Transverse colon (tissue), 4 donors: ENCODE data around the gene ADCY6. TPM values are rescaled to one million over a fixed set of nuclear protein-coding genes. Genes with fewer than 3 reads are reported as not detected.

Experiments used
- DNase-seq: peaks from one replicate; pipeline ENCODE4 v3.0.0-alpha.2; 2019
- H3K27ac ChIP-seq, 4 donors: fragments of 200-600 bp; sonication (generic); 2 replicates each; pipeline ENCODE4 v1.5.1; 2016 to 2018; ENCODE audit warnings: inconsistent platforms in 4 of 4
- H3K27me3 ChIP-seq: fragments of 200-600 bp; sonication (generic); 2 replicates; pipeline ENCODE4 v1.5.1; 2017; ENCODE audit warnings: inconsistent platforms
- H3K36me3 ChIP-seq, 4 donors: fragments of 200-600 bp; sonication (generic); 2 replicates each; pipeline ENCODE4 v1.5.1; 2017 to 2019; ENCODE audit warnings: inconsistent platforms in 4 of 4
- H3K4me1 ChIP-seq, 4 donors: fragments of 200-600 bp; sonication (generic); 2 replicates each; pipeline ENCODE4 v1.5.1; 2017 to 2020; ENCODE audit warnings: inconsistent platforms in 4 of 4
- H3K4me3 ChIP-seq, 4 donors: fragments of 200-600 bp; sonication (generic); 1 replicate in 1 of 4; 2 replicates in 3 of 4; pipeline versions ENCODE4 v1.5.1 to v1.6.1; 2017 to 2019; ENCODE audit warnings: inconsistent platforms in 4 of 4
- H3K9me3 ChIP-seq, 2 donors: fragments of 200-600 bp; sonication (generic); 2 replicates each; pipeline ENCODE4 v1.5.1; 2017 to 2019; ENCODE audit warnings: inconsistent platforms in 2 of 2
- EP300 ChIP-seq: sonication (generic); formaldehyde crosslinking; IDR thresholded peaks from one replicate; pipeline ENCODE4 v1.6.1; 2017; ENCODE audit warnings: antibody characterized with exemption, low read depth
- POLR2A ChIP-seq: fragments of 450-650 bp; IDR thresholded peaks from one replicate; pipeline ENCODE4 v1.6.1; 2016; ENCODE audit warnings: antibody characterized with exemption, mild to moderate bottlenecking, moderate library complexity
- POLR2AphosphoS5 ChIP-seq, 3 donors: sonication (generic); formaldehyde crosslinking; IDR thresholded peaks; one replicate each; pipeline ENCODE4 v1.6.1; 2016; ENCODE audit warnings: antibody characterized with exemption in 3 of 3
- WGBS, 2 donors: methylation state at CpG; one replicate each; pipeline ENCODE4 v1.1.5; 2018; ENCODE audit warnings: low coverage in 1 of 2; 5-methylcytosine and 5-hydroxymethylcytosine counted together
- in situ Hi-C, 4 donors: fragments of 200-750 bp; cut with MboI; loops; one replicate each; pipeline versions ENCODE4 v1.15.0 to v1.15.1; 2017; ENCODE audit warnings: low sequenced_read_pairs in 3 of 4, low pct_ligation_motif_present in 1 of 4, low pct_unique_long_range_greater_than_20kb in 1 of 4
- intact Hi-C: fragments of 100-400 bp; cut with DNase I; formaldehyde crosslinking; loops from one replicate; pipeline ENCODE4 v1.15.1; 2023; ENCODE audit warnings: low total_unique reads
- small RNA-seq, 4 donors: library from RNA; depleted of rRNA; stranded (forward); fragments of <200 nt; gene quantifications; one replicate each; pipeline ENCODE3, GENCODE V24; 2016
- total RNA-seq, 4 donors: library from RNA; depleted of rRNA; stranded (reverse); fragments of >200 nt; gene quantifications; one replicate each; pipeline ENCODE4 v1.1.0, GENCODE V29; 2016
- TF ChIP-seq, protein P1 (sequence below), 5 experiments: fragments of 200-600 bp in 3 of 5; fragments of 450-650 bp in 2 of 5; sonication (generic) in 3 of 5; IDR thresholded peaks; 1 replicate in 2 of 5; 2 replicates in 3 of 5; pipeline ENCODE4 v1.5.1; 2016 to 2017; ENCODE audit warnings: antibody characterized with exemption in 5 of 5, inconsistent platforms in 3 of 5, mild to moderate bottlenecking in 2 of 5, moderate library complexity in 1 of 5

ADCY6 gene
- total RNA-seq, 4 donors from 2014 or later: 112 to 170 (median 115) TPM

DNA sequence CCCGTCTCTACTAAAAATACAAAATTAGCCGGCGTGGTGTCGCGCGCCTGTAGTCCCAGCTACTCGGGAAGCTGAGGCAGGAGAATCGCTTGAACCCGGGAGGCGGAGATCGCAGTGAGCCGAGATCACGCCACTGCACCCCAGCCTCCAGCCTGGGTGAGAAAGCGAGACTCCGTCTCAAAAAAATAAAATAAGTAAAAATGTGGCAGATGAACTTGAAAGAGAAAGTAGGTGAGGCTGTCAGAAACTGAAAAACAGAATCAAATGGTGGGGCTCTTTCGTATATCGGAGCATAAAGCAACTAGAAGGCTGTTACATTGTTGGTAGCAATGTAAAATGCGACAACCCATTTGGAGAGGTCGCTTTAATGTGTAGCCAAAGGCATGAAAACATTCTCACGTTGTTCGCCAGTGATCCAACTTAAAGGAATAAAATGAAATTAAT lies 71.6 kb downstream of the ADCY6 start:
- H3K4me3 ChIP-seq: peak overlapping the region; percentile 16 to 86 (median 67)
- peaks cover 0 to 14% (median 5%) of the 10 kb centered on the region in 4 donors for H3K36me3 ChIP-seq
- H3K27ac ChIP-seq: peak overlapping the region; percentile 92 to 97 (median 96)
- in situ Hi-C loops (no loop called here), intact Hi-C loops (no loop called here)
- no peak for DNase-seq
- peaks cover 20 to 34% (median 22%) of the 10 kb centered on the region in 4 donors for H3K4me1 ChIP-seq
- TF ChIP-seq, protein P1, sequence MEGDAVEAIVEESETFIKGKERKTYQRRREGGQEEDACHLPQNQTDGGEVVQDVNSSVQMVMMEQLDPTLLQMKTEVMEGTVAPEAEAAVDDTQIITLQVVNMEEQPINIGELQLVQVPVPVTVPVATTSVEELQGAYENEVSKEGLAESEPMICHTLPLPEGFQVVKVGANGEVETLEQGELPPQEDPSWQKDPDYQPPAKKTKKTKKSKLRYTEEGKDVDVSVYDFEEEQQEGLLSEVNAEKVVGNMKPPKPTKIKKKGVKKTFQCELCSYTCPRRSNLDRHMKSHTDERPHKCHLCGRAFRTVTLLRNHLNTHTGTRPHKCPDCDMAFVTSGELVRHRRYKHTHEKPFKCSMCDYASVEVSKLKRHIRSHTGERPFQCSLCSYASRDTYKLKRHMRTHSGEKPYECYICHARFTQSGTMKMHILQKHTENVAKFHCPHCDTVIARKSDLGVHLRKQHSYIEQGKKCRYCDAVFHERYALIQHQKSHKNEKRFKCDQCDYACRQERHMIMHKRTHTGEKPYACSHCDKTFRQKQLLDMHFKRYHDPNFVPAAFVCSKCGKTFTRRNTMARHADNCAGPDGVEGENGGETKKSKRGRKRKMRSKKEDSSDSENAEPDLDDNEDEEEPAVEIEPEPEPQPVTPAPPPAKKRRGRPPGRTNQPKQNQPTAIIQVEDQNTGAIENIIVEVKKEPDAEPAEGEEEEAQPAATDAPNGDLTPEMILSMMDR (IDR thresholded peaks at IDR 0.05): no peak
- TF ChIP-seq EP300 (no peak), POLR2A (no peak)
- peaks cover 0 to 12% of the 10 kb centered on the region in 2 donors for H3K9me3 ChIP-seq
- H3K27me3 ChIP-seq: no peaks in the 10 kb centered on the region
- 14 to 62% methylated on average over 6 to 21 of the region's 21 CpGs for WGBS, 2 donors

DNA sequence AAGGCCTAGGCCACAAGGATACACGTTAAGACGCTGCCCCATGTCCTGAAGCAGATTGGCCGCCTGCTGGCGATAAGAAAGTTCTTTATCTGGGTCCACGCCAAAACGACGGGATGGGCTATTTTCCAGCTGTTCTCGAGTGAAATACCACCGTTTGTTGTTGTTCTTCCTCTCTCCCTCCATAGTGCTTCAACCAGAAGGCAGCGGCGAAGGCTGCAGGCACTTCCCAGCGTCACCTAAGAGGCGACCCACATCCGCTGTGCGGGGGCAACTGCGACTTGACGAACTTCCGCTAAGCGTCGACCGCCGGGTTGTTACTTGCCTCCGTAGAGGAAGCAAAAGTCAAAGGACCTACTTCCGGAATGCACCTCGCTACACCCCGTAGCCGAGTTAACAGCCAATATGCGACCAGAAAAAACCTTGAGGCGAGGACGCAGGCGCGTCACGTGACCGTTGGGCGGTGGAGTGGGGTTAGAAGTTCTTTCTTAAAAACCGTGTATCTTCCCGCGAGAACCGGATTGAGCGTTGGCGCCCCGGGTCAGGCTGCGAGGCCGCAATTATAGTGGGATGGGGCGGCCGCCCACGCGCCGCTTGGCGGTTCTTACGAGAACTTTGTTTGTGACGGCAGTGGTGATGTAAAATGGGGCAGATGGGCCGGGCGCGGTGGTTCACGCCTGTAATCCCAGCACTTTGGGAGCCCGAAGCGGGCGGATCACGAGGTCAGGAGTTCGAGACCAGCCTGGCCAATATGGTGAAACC lies 72.2 kb downstream of the ADCY6 start, which contains the start of gene CCNT1:
TSS of gene CCNT1 (minus strand) at position 215 of the 759 bp plus-strand sequence. CDS start at position 183, 32 bp downstream.
- peak within 1 kb of the TSS; percentile 92 to 97 (median 96) for H3K27ac ChIP-seq
- peak; percentile 92 for TF ChIP-seq POLR2A
- peak; percentile 91 to 96 (median 95) for TF ChIP-seq POLR2AphosphoS5 (IDR thresholded peaks at IDR 0.05)
- peak; percentile 51 for TF ChIP-seq EP300
- TF ChIP-seq, protein P1 (IDR thresholded peaks at IDR 0.05): peak in 4 of 5 experiments; percentile 6 to 80 (median 48)
- peak; percentile 99 for DNase-seq
- WGBS, 2 donors: 0% methylated on average over 61 of the region's 61 CpGs; no CpG with 5 or more reads in 1 of the 2 donors
- in situ Hi-C loops: no loop called here
- H3K27me3 ChIP-seq: no peaks in the 10 kb centered on the region
- peaks cover 0 to 12% of the 10 kb centered on the region in 2 donors for H3K9me3 ChIP-seq
- intact Hi-C loops: no loop called here
- peaks cover 20 to 34% (median 22%) of the 10 kb centered on the region in 4 donors for H3K4me1 ChIP-seq
- H3K4me3 ChIP-seq: peak within 1 kb of the TSS; percentile 60 to 86 (median 69)
- peaks cover 0 to 19% (median 5%) of the 10 kb centered on the region in 4 donors for H3K36me3 ChIP-seq

Small RNA genes lying within 50 kb of the gene (small RNA-seq; reads per million reads assigned to genes)
- gene MIR4701 (0 reads per million in 4 donors), gene RF00019 (0 reads per million in 4 donors)

Other genes starting within 250 kb of the ADCY6 start
- gene LALBA, start 219.0 kb downstream of the ADCY6 start, total RNA-seq: not detected
- gene KANSL2, start 106.9 kb downstream of the ADCY6 start, total RNA-seq: 10 to 100 TPM; 12.7 to 80.8 (median 39.7) TPM
- 10 to 100 TPM in 3 of 4 donors, 1 to 10 TPM in 1; 10.0 to 29.4 (median 23.6) TPM for gene CCNT1, start 72.4 kb downstream of the ADCY6 start, total RNA-seq
- 10 to 100 TPM; 20.6 to 53.5 (median 47.1) TPM for gene CACNB3, start 29.4 kb upstream of the ADCY6 start, total RNA-seq
- 100 to 1,000 TPM in 1 of 4 donors, 10 to 100 TPM in 3; 82.9 to 143 (median 83.9) TPM for gene DDX23, start 63.1 kb upstream of the ADCY6 start, total RNA-seq
- gene RND1, start 76.8 kb upstream of the ADCY6 start, total RNA-seq: 10 to 100 TPM in 1 of 4 donors, 1 to 10 TPM in 2, not detected in 1; 1.1 to 19.1 (median 3.3) TPM
- gene FKBP11, start 136.4 kb upstream of the ADCY6 start, total RNA-seq: 10 to 100 TPM; 12.1 to 35.9 (median 20.9) TPM
- 100 to 1,000 TPM in 2 of 4 donors, 10 to 100 TPM in 2; 30.8 to 117 (median 99.8) TPM for gene ARF3, start 168.4 kb upstream of the ADCY6 start, total RNA-seq
- gene WNT10B, start 182.6 kb upstream of the ADCY6 start, total RNA-seq: 1 to 10 TPM in 1 of 4 donors, under 1 TPM in 1, not detected in 2; 0.41 to 1.4 TPM
- gene WNT1, start 189.2 kb upstream of the ADCY6 start, total RNA-seq: not detected
- under 1 TPM in 2 of 4 donors, not detected in 2; 0.27 to 0.32 TPM for gene DDN, start 210.3 kb upstream of the ADCY6 start, total RNA-seq
- 10 to 100 TPM; 21.7 to 44.0 (median 42.3) TPM for gene PRKAG1, start 229.7 kb upstream of the ADCY6 start, total RNA-seq